K562 (cell line): ENCODE results near the gene DENND1A. TPM values are rescaled to one million over a fixed set of nuclear protein-coding genes. Genes with fewer than 3 reads are reported as not detected.

Source experiments
- ATAC-seq: fragments of 200-7000 bp; cut with Tn5 transposase; 3 replicates; pipeline ENCODE4 v1.9.1; 2020; ENCODE audit warnings: moderate library complexity
- BruUV-seq: library from RNA; stranded (reverse); fragments of 400-500 nt; replicated peaks from 2 replicates; lab custom pipeline; 2021; lab: Mats Ljungman, UMichigan
- CTCF ChIA-PET: fragments of 300-600 bp; formaldehyde crosslinking; extraction: SDS; loops from one replicate; lab custom pipeline; 2021; ENCODE audit warnings: low intra/inter-chr PET ratio; lab: Yijun Ruan, JAX
- POLR2A ChIA-PET: fragments of 300-600, 350-650 bp; sonication (Branson Sonifier 250); formaldehyde crosslinking; extraction: SDS; loops from one replicate; lab custom pipeline; 2021; ENCODE audit warnings: antibody characterized with exemption, inconsistent platforms; lab: Yijun Ruan, JAX
- DNase-seq, 4 experiments: peaks; one replicate each; pipeline versions ENCODE4 v3.0.0 to v3.0.0-alpha.2; 2011 to 2018; ENCODE audit warnings: low spot score in 3 of 4, mixed read lengths in 3 of 4; ENCODE audit errors: extremely low read depth in 1 of 4
- FAIRE-seq: peaks from 2 replicates; lab custom pipeline; 2011; peaks lifted over from hg19 to GRCh38; lab: Jason Lieb, UNC
- H2AFZ ChIP-seq: 2 replicates; pipeline ENCODE4 v1.6.0; 2011; ENCODE audit warnings: low read depth, low read length, control low read depth, inconsistent platforms
- H3K27ac ChIP-seq: fragments of 200-600 bp; 3 replicates; pipeline ENCODE4 v1.8.0; 2011; ENCODE audit warnings: low read depth, mild to moderate bottlenecking, control low read depth, inconsistent platforms, low read length, moderate library complexity, mixed read lengths; ENCODE audit errors: extremely low read depth
- H3K27me3 ChIP-seq, 2 experiments: fragments of 300-600 bp in 1 of 2; 2 replicates in 1 of 2; 3 replicates in 1 of 2; pipeline versions ENCODE4 v1.6.0 to v1.8.0; 2011; ENCODE audit warnings: inconsistent platforms in 2 of 2, low read length in 2 of 2, mild to moderate bottlenecking in 1 of 2, mixed read lengths in 1 of 2, moderate library complexity in 1 of 2; ENCODE audit not compliant: control insufficient read depth in 2 of 2, insufficient read depth in 2 of 2
- H3K36me3 ChIP-seq: fragments of 300-600 bp; 3 replicates; pipeline ENCODE4 v1.8.0; 2011; ENCODE audit warnings: mild to moderate bottlenecking, low read length, inconsistent platforms; ENCODE audit not compliant: control insufficient read depth, insufficient read depth
- H3K4me1 ChIP-seq, 2 experiments: fragments of 200-600 bp in 1 of 2; replicated peaks in 1 of 2; 2 replicates in 1 of 2; 3 replicates in 1 of 2; pipeline versions ENCODE4 v1.5.1 to v1.8.0; 2011; ENCODE audit warnings: inconsistent platforms in 2 of 2, low read length in 2 of 2, mild to moderate bottlenecking in 1 of 2, mixed read lengths in 1 of 2, moderate library complexity in 1 of 2; ENCODE audit not compliant: control insufficient read depth in 2 of 2, insufficient read depth in 2 of 2
- H3K4me2 ChIP-seq: 2 replicates; pipeline ENCODE4 v1.6.1; 2011; ENCODE audit warnings: low read length, control low read depth, inconsistent platforms, mixed read lengths; ENCODE audit not compliant: insufficient read depth
- H3K4me3 ChIP-seq: fragments of 200-600 bp; sonication (generic), shearing (Covaris generic); 2 replicates; pipeline ENCODE4 v1.5.1; 2016; ENCODE audit warnings: control low read depth, inconsistent platforms
- H3K79me2 ChIP-seq: fragments of 200-600 bp; 3 replicates; pipeline ENCODE4 v1.8.0; 2011; ENCODE audit warnings: low read length, inconsistent platforms; ENCODE audit not compliant: control insufficient read depth, insufficient read depth
- H3K9ac ChIP-seq, 2 experiments: 2 replicates each; pipeline versions ENCODE4 v1.6.0 to v1.6.1; 2011; ENCODE audit warnings: low read depth in 2 of 2, low read length in 2 of 2, control low read depth in 1 of 2, inconsistent platforms in 1 of 2, mild to moderate bottlenecking in 1 of 2, mixed read lengths in 1 of 2; ENCODE audit not compliant: insufficient read depth in 1 of 2
- H3K9me1 ChIP-seq: one replicate; pipeline ENCODE4 v1.6.0; 2011; ENCODE audit warnings: inconsistent platforms, mild to moderate bottlenecking, low read length, moderate library complexity; ENCODE audit not compliant: control insufficient read depth, insufficient read depth
- H3K9me3 ChIP-seq: replicated peaks from 2 replicates; pipeline ENCODE4 v1.5.1; 2011; ENCODE audit warnings: low read depth, low read length, inconsistent platforms; ENCODE audit not compliant: control insufficient read depth, insufficient read depth
- H4K20me1 ChIP-seq: replicated peaks from 2 replicates; pipeline ENCODE4 v1.6.1; 2011; ENCODE audit warnings: low read length, inconsistent platforms, mixed read lengths; ENCODE audit not compliant: control insufficient read depth, insufficient read depth
- CBX8 ChIP-seq: fragments of 200-600 bp; sonication (generic); IDR thresholded peaks from 2 replicates; pipeline ENCODE4 v1.6.1; 2012; ENCODE audit warnings: borderline replicate concordance, mixed run types, low read depth, mild to moderate bottlenecking, moderate library complexity, mixed read lengths, low read length, control low read depth, inconsistent platforms; ENCODE audit not compliant: poor library complexity, severe bottlenecking; ENCODE audit errors: extremely low read depth
- GABPB2 ChIP-seq: fragments of 250-450 bp; sonication (Bioruptor Pico); conservative IDR thresholded peaks from 2 replicates; pipeline ENCODE4 v1.5.1; 2021; ENCODE audit warnings: mild to moderate bottlenecking
- HSF4 ChIP-seq: fragments of 250-450 bp; sonication (Bioruptor Pico); IDR thresholded peaks from 2 replicates; pipeline ENCODE4 v2.1.2; 2022; ENCODE audit warnings: mild to moderate bottlenecking, moderate library complexity, borderline replicate concordance
- KLF13 ChIP-seq: fragments of 450-650 bp; IDR thresholded peaks from 2 replicates; pipeline ENCODE4 v1.6.1; 2016; ENCODE audit warnings: missing genetic modification characterization, low read depth, mild to moderate bottlenecking, missing compliant biosample characterization, moderate library complexity, borderline replicate concordance
- MCM5 ChIP-seq: fragments of 450-650 bp; IDR thresholded peaks from 2 replicates; pipeline ENCODE4 v1.6.1; 2016; ENCODE audit warnings: low read depth
- WGBS: fragments of 100-300 bp; shearing (Covaris generic); methylation state at CpG from one replicate; pipeline ENCODE4 v1.1.6; 2016; ENCODE audit warnings: low coverage, mixed read lengths; ENCODE audit not compliant: insufficient coverage; ENCODE audit errors: missing lambda C conversion rate; 5-methylcytosine and 5-hydroxymethylcytosine counted together
- in situ Hi-C: fragments of 300-500 bp; cut with MboI; formaldehyde crosslinking; loops from 4 replicates; pipeline ENCODE4 v1.15.0; 2018; ENCODE audit warnings: inconsistent platforms, mixed read lengths
- intact Hi-C: fragments of 100-400 bp; cut with micrococcal nuclease; formaldehyde crosslinking; loops from 2 replicates; pipeline ENCODE4 v1.14.2; 2022
- polyA plus RNA-seq, 8 experiments: library from polyadenylated mRNA; depleted of rRNA in 4 of 8; stranded (reverse) in 5 of 8; unstranded in 3 of 8; fragments of >200 nt; fragmentation: Nextera tagmentation in 2 of 8; fragmentation: Illumina TruSeq in 1 of 8; extraction: Ambion mirVana in 2 of 8; extraction: Trizol in 1 of 8; gene quantifications; 2 replicates each; pipeline versions ENCODE4 v1.2.1 to v1.2.3, GENCODE V29; 2011 to 2014; ENCODE audit warnings: inconsistent platforms in 1 of 8, missing spikeins in 1 of 8
- total RNA-seq, 7 experiments: library from RNA; depleted of rRNA in 6 of 7; stranded (reverse); fragments of >200 nt in 6 of 7; fragmentation: Illumina TruSeq in 2 of 7; extraction: Trizol in 2 of 7; gene quantifications; 2 replicates each; pipeline versions ENCODE4 v1.2.1 to v1.2.3, GENCODE V29; 2011 to 2021; ENCODE audit warnings: low replicate concordance in 1 of 7
- TF ChIP-seq, protein P1 (sequence below): sonication (generic); formaldehyde crosslinking; IDR thresholded peaks from 2 replicates; pipeline ENCODE4 v1.8.1; 2023; ENCODE audit warnings: mild to moderate bottlenecking, missing genetic modification reagents
- TF ChIP-seq, protein P2 (sequence below): fragments of 250-450 bp; sonication (Bioruptor Pico); IDR thresholded peaks from 2 replicates; pipeline ENCODE4 v1.8.0; 2021; ENCODE audit warnings: moderate library complexity, mild to moderate bottlenecking, inconsistent platforms
- TF ChIP-seq, protein P3 (sequence below): sonication (generic); formaldehyde crosslinking; IDR thresholded peaks from 2 replicates; pipeline ENCODE4 v1.8.0; 2022; ENCODE audit warnings: missing genetic modification reagents, mild to moderate bottlenecking, moderate library complexity, borderline replicate concordance

Gene DENND1A
- total and polyA plus RNA-seq, 9 of the 15 experiments (the other 6 are each of a cell fraction or from before 2014, with no cell fraction given), result 7.6 to 29.5 (median 15.7) TPM

GRCh38 chr9:123676869-123677268 is 253.1 kb downstream of the DENND1A start:
- ChIA-PET POLR2A (interaction anchor here (1.1 kb wide), 1 partner anchor 21 kb away, joined by 3 read pairs; no protein-coding TSS in a partner anchor), CTCF (no interaction called here)
- no peaks in the 10 kb centered on the region for H3K36me3 ChIP-seq
- H3K4me1 ChIP-seq, result peaks cover 0 to 6% of the 10 kb centered on the region in 2 experiments; a peak in 2 of 5 replicates
- no peaks in the 10 kb centered on the region for H3K9me1 ChIP-seq
- no peaks in the 10 kb centered on the region for H3K79me2 ChIP-seq
- TF ChIP-seq CBX8 (no peak), HSF4 (CRISPR knock-in tag) (no peak), MCM5 (no peak), KLF13 (tag) (no peak), GABPB2 (no peak)
- TF ChIP-seq, protein P1, sequence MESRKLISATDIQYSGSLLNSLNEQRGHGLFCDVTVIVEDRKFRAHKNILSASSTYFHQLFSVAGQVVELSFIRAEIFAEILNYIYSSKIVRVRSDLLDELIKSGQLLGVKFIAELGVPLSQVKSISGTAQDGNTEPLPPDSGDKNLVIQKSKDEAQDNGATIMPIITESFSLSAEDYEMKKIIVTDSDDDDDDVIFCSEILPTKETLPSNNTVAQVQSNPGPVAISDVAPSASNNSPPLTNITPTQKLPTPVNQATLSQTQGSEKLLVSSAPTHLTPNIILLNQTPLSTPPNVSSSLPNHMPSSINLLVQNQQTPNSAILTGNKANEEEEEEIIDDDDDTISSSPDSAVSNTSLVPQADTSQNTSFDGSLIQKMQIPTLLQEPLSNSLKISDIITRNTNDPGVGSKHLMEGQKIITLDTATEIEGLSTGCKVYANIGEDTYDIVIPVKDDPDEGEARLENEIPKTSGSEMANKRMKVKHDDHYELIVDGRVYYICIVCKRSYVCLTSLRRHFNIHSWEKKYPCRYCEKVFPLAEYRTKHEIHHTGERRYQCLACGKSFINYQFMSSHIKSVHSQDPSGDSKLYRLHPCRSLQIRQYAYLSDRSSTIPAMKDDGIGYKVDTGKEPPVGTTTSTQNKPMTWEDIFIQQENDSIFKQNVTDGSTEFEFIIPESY (CRISPR knock-in tag), result no peak
- TF ChIP-seq, protein P2, sequence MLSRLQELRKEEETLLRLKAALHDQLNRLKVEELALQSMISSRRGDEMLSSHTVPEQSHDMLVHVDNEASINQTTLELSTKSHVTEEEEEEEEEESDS (CRISPR knock-in tag), result no peak
- TF ChIP-seq, protein P3, sequence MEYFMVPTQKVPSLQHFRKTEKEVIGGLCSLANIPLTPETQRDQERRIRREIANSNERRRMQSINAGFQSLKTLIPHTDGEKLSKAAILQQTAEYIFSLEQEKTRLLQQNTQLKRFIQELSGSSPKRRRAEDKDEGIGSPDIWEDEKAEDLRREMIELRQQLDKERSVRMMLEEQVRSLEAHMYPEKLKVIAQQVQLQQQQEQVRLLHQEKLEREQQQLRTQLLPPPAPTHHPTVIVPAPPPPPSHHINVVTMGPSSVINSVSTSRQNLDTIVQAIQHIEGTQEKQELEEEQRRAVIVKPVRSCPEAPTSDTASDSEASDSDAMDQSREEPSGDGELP, result no peak
- WGBS, result 56% methylated on average over 2 of the region's 2 CpGs
- intact Hi-C loops (no loop called here), in situ Hi-C loops (no loop called here)
- no peaks in the 10 kb centered on the region for H3K27me3 ChIP-seq
- no peak overlapping the region for H3K4me2 ChIP-seq
- BruUV-seq, result no TSS peak
- no peak overlapping the region for H2AFZ ChIP-seq
- FAIRE-seq (no peak), ATAC-seq (no peak), DNase-seq (no peak)
- H3K9me3 ChIP-seq, result no peaks in the 10 kb centered on the region
- no peaks in the 10 kb centered on the region for H4K20me1 ChIP-seq
- no peak overlapping the region for H3K9ac ChIP-seq
- no peak overlapping the region for H3K27ac ChIP-seq
- no peak overlapping the region for H3K4me3 ChIP-seq
